MM.1S (cell line): ENCODE results near the gene ZMYND10.

Experiments used
- DNase-seq: peaks from one replicate; pipeline ENCODE4 v3.0.0-alpha.2; 2015
- H2AFZ ChIP-seq: fragments of 300-600 bp; sonication (generic); 2 replicates; pipeline ENCODE4 v1.6.0; 2016; ENCODE audit warnings: antibody characterized with exemption, low read length
- H3F3A ChIP-seq: fragments of 300-600 bp; sonication (generic); 2 replicates; pipeline ENCODE4 v1.6.1; 2016; ENCODE audit warnings: mild to moderate bottlenecking, antibody characterized with exemption, low read length, moderate library complexity, mixed read lengths; ENCODE audit not compliant: insufficient read depth
- H3K27ac ChIP-seq: fragments of 300-600 bp; sonication (generic); 2 replicates; pipeline ENCODE4 v1.5.1; 2016; ENCODE audit warnings: mild to moderate bottlenecking, low read length
- H3K27me3 ChIP-seq: fragments of 300-600 bp; sonication (generic); replicated peaks from 2 replicates; pipeline ENCODE4 v1.6.0; 2016; ENCODE audit warnings: low read length; ENCODE audit not compliant: insufficient read depth
- H3K36me3 ChIP-seq: fragments of 300-600 bp; sonication (generic); replicated peaks from 2 replicates; pipeline ENCODE4 v1.6.1; 2016; ENCODE audit warnings: mild to moderate bottlenecking, low read length, mixed read lengths; ENCODE audit not compliant: insufficient read depth
- H3K4me1 ChIP-seq: fragments of 300-600 bp; sonication (generic); 2 replicates; pipeline ENCODE4 v1.6.1; 2016; ENCODE audit warnings: low read length, mixed read lengths
- H3K4me2 ChIP-seq: fragments of 300-600 bp; sonication (generic); 2 replicates; pipeline ENCODE4 v1.6.0; 2016; ENCODE audit warnings: low read depth, low read length
- H3K4me3 ChIP-seq: fragments of 300-600 bp; sonication (generic); 2 replicates; pipeline ENCODE4 v1.5.1; 2016; ENCODE audit warnings: low read length, mixed read lengths
- H3K79me2 ChIP-seq: fragments of 300-600 bp; sonication (generic); 2 replicates; pipeline ENCODE4 v1.6.1; 2016; ENCODE audit warnings: mixed run types, low read length, mixed read lengths
- H3K9ac ChIP-seq: fragments of 300-600 bp; sonication (generic); 2 replicates; pipeline ENCODE4 v1.6.1; 2016; ENCODE audit warnings: low read length, mixed read lengths
- H3K9me2 ChIP-seq: fragments of 300-600 bp; sonication (generic); replicated peaks from 2 replicates; pipeline ENCODE4 v1.6.1; 2016; ENCODE audit warnings: mild to moderate bottlenecking, low read length, mixed read lengths; ENCODE audit not compliant: insufficient read depth
- H3K9me3 ChIP-seq: fragments of 300-600 bp; sonication (generic); replicated peaks from 2 replicates; pipeline ENCODE4 v1.6.1; 2016; ENCODE audit warnings: mild to moderate bottlenecking, low read length, mixed read lengths; ENCODE audit not compliant: insufficient read depth
- H4K20me1 ChIP-seq: fragments of 300-600 bp; sonication (generic); 2 replicates; pipeline ENCODE4 v1.6.1; 2016; ENCODE audit warnings: mild to moderate bottlenecking, low read length, moderate library complexity, mixed read lengths; ENCODE audit not compliant: insufficient read depth
- EZH2 ChIP-seq: fragments of 300-600 bp; sonication (generic); optimal IDR thresholded peaks from 2 replicates; pipeline ENCODE3; 2017; ENCODE audit warnings: low read depth, mild to moderate bottlenecking, antibody characterized with exemption, low read length, mixed read lengths
- EZH2phosphoT487 ChIP-seq: fragments of 300-600 bp; sonication (generic); IDR thresholded peaks from 2 replicates; pipeline ENCODE4 v1.6.1; 2018; ENCODE audit warnings: antibody characterized with exemption, low read length
- TF ChIP-seq, protein P1 (sequence below): fragments of 300-600 bp; sonication (generic); IDR thresholded peaks from 2 replicates; pipeline ENCODE4 v1.5.1; 2016; ENCODE audit warnings: antibody characterized with exemption, low read length, mixed read lengths

The ZMYND10 gene

GRCh38 chr3:50388016-50388719 is 42.6 kb upstream of the ZMYND10 start:
- Histone ChIP-seq H4K20me1 (no peaks in the 10 kb centered on the region), H3K4me1 (no peaks in the 10 kb centered on the region), H3K9ac (no peak overlapping the region), H3K36me3 (no peaks in the 10 kb centered on the region), H3K27ac (no peak overlapping the region), H3K79me2 (no peaks in the 10 kb centered on the region), H3K4me3 (no peak overlapping the region), H3K4me2 (no peak overlapping the region), H3K9me3 (no peaks in the 10 kb centered on the region), H3K27me3 (peaks cover 81% of the 10 kb centered on the region), H3F3A (no peaks in the 10 kb centered on the region), H3K9me2 (no peaks in the 10 kb centered on the region), H2AFZ (no peak overlapping the region)
- DNase-seq: no peak
- no peak for TF ChIP-seq EZH2phosphoT487
- TF ChIP-seq, protein P1, sequence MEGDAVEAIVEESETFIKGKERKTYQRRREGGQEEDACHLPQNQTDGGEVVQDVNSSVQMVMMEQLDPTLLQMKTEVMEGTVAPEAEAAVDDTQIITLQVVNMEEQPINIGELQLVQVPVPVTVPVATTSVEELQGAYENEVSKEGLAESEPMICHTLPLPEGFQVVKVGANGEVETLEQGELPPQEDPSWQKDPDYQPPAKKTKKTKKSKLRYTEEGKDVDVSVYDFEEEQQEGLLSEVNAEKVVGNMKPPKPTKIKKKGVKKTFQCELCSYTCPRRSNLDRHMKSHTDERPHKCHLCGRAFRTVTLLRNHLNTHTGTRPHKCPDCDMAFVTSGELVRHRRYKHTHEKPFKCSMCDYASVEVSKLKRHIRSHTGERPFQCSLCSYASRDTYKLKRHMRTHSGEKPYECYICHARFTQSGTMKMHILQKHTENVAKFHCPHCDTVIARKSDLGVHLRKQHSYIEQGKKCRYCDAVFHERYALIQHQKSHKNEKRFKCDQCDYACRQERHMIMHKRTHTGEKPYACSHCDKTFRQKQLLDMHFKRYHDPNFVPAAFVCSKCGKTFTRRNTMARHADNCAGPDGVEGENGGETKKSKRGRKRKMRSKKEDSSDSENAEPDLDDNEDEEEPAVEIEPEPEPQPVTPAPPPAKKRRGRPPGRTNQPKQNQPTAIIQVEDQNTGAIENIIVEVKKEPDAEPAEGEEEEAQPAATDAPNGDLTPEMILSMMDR: peak; percentile 53

DNA sequence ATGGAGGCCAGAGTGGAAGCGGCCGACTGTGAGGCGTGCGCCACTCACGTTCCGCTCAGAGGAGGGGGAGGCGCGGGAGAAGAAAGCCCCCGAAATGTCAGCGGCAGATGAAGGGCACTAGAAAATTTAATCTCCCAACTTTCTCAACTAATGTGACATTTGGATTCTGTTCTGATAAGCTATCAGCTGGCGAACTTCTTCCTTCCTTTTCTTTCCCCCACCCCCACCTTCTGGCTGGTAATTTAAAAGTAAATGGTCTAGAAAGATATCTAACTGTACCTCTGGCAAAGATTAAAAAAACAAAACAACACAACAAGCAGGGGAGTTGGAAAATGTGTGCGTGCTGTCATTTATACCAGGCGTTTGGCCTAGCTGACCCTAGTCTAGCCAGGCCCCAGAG is 40.2 kb upstream of the ZMYND10 start:
- Histone ChIP-seq H3K36me3 (no peaks in the 10 kb centered on the region), H3F3A (no peaks in the 10 kb centered on the region), H2AFZ (no peak overlapping the region), H3K27me3 (peaks cover 86% of the 10 kb centered on the region), H3K9me3 (no peaks in the 10 kb centered on the region), H3K4me3 (no peak overlapping the region), H4K20me1 (no peaks in the 10 kb centered on the region), H3K4me1 (no peaks in the 10 kb centered on the region), H3K9me2 (no peaks in the 10 kb centered on the region), H3K27ac (no peak overlapping the region), H3K4me2 (no peak overlapping the region), H3K79me2 (no peaks in the 10 kb centered on the region), H3K9ac (no peak overlapping the region)
- TF ChIP-seq EZH2 (no peak), EZH2phosphoT487 (no peak)
- TF ChIP-seq, protein P1: no peak
- DNase-seq: no peak

DNA sequence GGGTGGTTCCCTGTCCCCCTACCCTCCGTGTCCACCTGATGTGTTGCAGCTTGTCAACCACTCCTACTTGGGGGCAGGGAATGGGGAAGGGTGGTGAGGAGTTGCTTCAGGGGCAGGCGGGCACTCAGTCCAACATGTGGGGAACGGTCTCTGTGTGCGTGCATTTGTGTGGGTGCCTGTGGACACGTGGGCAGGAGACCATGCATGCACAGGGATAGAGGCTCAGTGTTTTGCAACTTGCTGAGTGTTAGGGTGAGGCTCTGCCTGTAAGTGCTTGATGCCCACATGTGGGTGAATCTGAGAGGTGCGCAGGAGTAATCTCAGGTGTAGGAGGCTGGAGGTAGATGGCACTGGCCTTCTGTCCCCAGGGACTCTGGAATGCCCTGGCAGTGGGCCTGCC is 38.2 kb upstream of the ZMYND10 start:
- no peaks in the 10 kb centered on the region for H3K36me3 ChIP-seq
- peaks cover 84% of the 10 kb centered on the region for H3K27me3 ChIP-seq
- H3K9me2 ChIP-seq: no peaks in the 10 kb centered on the region
- H3K9me3 ChIP-seq: no peaks in the 10 kb centered on the region
- H2AFZ ChIP-seq: no peak overlapping the region
- DNase-seq: no peak
- no peaks in the 10 kb centered on the region for H3K4me1 ChIP-seq
- no peaks in the 10 kb centered on the region for H3F3A ChIP-seq
- no peaks in the 10 kb centered on the region for H4K20me1 ChIP-seq
- no peak overlapping the region for H3K27ac ChIP-seq
- H3K9ac ChIP-seq: no peak overlapping the region
- no peak overlapping the region for H3K4me3 ChIP-seq
- no peak overlapping the region for H3K4me2 ChIP-seq
- TF ChIP-seq, protein P1: no peak
- TF ChIP-seq EZH2phosphoT487 (no peak), EZH2 (no peak)
- no peaks in the 10 kb centered on the region for H3K79me2 ChIP-seq
